ENCODE results near the gene XPO4.
"Not testable (repeated sequence)": the region's sequence is repeated elsewhere in the genome, so short reads cannot be mapped to it uniquely, and the experiment has no call there.

Gene XPO4

GRCh38 chr13:20869540-20869939 is 33.0 kb downstream of the XPO4 start:
- H3K36me3 ChIP-seq (ENCODE audit: insufficient read depth, low read length) = no peaks in the 10 kb centered on the region
- peaks cover 14% of the 10 kb centered on the region for H3K4me1 ChIP-seq (ENCODE audit: insufficient read depth, low read length)
- H3K9ac ChIP-seq (ENCODE audit: low read depth, low read length) = no peak overlapping the region
- no peaks in the 10 kb centered on the region for H3K9me3 ChIP-seq (ENCODE audit: control insufficient read depth, insufficient read depth, low read length)

DNA sequence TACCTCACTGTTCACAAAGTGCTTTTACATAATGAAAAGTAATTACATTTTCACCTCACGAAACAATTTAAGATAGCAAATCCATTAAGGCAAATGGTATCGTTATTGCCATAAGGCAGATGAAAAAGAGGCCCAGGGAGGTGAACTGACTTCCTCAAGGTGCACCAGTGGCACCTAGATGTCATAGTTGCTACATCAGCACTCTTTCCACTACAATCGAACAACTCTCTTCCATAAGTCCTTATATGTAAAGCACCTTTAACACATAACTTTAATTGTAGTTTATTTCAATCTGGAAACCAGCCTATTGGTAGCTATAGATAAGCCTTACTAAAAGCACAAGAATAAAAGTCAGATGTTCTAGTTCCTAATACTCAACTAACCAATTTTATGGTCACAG is 35.1 kb downstream of the XPO4 start:
- H3K36me3 ChIP-seq (ENCODE audit: insufficient read depth, low read length) = peaks cover 3% of the 10 kb centered on the region; the same call in 1 of the 2 replicates
- no peaks in the 10 kb centered on the region for H3K9me3 ChIP-seq (ENCODE audit: control insufficient read depth, insufficient read depth, low read length)
- no peaks in the 10 kb centered on the region for H3K4me1 ChIP-seq (ENCODE audit: insufficient read depth, low read length)
- H3K9ac ChIP-seq (ENCODE audit: low read depth, low read length) = no peak overlapping the region

- not testable (repeated sequence) for H3K9me3 ChIP-seq (ENCODE audit: control insufficient read depth, insufficient read depth, low read length); H3K36me3 ChIP-seq (ENCODE audit: insufficient read depth, low read length); H3K9ac ChIP-seq (ENCODE audit: low read depth, low read length); H3K4me1 ChIP-seq (ENCODE audit: insufficient read depth, low read length)
Observed at GRCh38 chr13:20861666-20862065, 40.9 kb downstream of the XPO4 start.

DNA sequence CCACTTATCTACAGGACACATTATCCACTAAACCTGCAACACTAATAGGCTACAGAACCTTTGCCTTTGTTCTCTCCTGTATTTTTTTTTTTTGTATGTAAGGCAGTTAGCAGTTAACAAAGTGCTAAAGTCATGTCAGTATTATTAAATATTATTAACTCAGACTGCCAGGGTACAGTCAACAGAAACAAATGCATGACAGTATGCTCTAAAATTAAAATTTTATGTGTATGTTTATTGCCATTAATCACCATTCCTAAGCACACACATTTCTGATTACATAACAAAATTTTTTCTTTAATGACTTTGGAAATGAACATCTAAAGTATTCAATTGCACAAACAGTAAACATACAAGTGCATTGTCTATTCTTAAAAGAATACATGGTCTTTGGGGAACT is 41.7 kb downstream of the XPO4 start:
- no peaks in the 10 kb centered on the region for H3K9me3 ChIP-seq (ENCODE audit: control insufficient read depth, insufficient read depth, low read length)
- H3K36me3 ChIP-seq (ENCODE audit: insufficient read depth, low read length) = peaks cover 5% of the 10 kb centered on the region; the same call in 1 of the 2 replicates
- no peaks in the 10 kb centered on the region for H3K4me1 ChIP-seq (ENCODE audit: insufficient read depth, low read length)
- H3K9ac ChIP-seq (ENCODE audit: low read depth, low read length) = no peak overlapping the region

DNA sequence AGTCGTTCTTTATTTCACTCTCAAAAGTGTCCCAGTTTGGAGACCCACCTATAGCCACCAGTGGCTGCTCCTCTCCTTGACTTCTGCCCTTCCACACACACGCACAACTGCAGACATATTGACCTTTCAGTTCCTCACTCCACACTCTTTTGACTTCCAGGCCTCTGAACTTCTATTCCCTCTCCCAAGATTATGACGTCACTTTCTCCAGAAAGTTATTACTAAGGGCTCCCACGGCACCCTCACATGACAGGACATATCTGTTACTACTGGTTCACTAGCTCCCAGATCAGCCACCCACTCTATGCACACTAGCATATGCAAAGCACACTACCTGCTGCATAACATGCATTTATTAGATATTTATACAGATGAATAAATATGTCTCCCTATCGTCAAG is 45.9 kb downstream of the XPO4 start:
- Histone ChIP-seq H3K9me3 (ENCODE audit: control insufficient read depth, insufficient read depth, low read length) (no peaks in the 10 kb centered on the region), H3K9ac (ENCODE audit: low read depth, low read length) (no peak overlapping the region), H3K4me1 (ENCODE audit: insufficient read depth, low read length) (no peaks in the 10 kb centered on the region), H3K36me3 (ENCODE audit: insufficient read depth, low read length) (peaks cover 3% of the 10 kb centered on the region; the same call in 1 of the 2 replicates)

- H3K4me1 ChIP-seq (ENCODE audit: insufficient read depth, low read length) = no peaks in the 10 kb centered on the region
- H3K9me3 ChIP-seq (ENCODE audit: control insufficient read depth, insufficient read depth, low read length) = no peaks in the 10 kb centered on the region
- H3K36me3 ChIP-seq (ENCODE audit: insufficient read depth, low read length) = peaks cover 4% of the 10 kb centered on the region; the same call in 1 of the 2 replicates
- H3K9ac ChIP-seq (ENCODE audit: low read depth, low read length) = no peak overlapping the region
Observed at GRCh38 chr13:20851844-20852402, 50.6 kb downstream of the XPO4 start.

DNA sequence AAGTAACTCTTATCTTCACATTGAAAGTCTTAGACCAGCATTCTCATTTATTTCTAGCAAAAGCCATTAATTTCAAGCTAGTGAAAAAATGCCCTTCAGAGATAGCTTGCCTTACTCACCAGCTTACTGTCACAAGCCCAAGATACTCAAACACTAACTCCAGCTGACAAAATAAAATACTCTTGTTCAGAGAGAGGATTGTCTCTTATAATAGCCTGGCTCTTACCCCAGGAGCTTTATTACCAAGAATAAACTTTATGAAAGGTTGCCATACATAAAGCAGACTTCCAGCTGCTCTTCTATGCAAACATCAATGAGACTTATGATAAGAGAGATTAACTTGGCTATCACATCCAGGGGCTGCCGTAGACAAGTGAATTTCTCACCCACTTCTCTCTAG is 53.6 kb downstream of the XPO4 start:
- Histone ChIP-seq H3K4me1 (ENCODE audit: insufficient read depth, low read length) (no peaks in the 10 kb centered on the region), H3K36me3 (ENCODE audit: insufficient read depth, low read length) (peaks cover 4% of the 10 kb centered on the region; the same call in 1 of the 2 replicates), H3K9me3 (ENCODE audit: control insufficient read depth, insufficient read depth, low read length) (no peaks in the 10 kb centered on the region), H3K9ac (ENCODE audit: low read depth, low read length) (no peak overlapping the region)

DNA sequence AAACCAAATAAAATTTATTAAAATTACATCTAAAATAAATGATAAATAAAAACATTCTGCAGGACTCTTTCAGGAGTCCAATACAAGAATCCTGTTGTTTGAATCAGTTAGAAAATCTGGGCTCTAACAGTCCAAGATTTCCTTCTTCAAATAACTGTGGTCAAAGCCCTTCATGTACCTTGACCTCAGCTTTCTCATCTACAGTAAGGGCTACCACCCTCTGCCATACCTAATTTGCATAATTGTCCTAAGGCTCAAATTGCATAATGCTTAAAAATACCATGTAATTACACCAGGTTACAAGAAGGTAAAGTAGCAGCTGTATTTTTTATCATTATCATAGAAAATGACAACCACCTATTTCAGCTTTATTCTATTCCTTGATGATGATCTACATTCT is 54.3 kb downstream of the XPO4 start:
- Histone ChIP-seq H3K36me3 (ENCODE audit: insufficient read depth, low read length) (peaks cover 4% of the 10 kb centered on the region; the same call in 1 of the 2 replicates), H3K4me1 (ENCODE audit: insufficient read depth, low read length) (no peaks in the 10 kb centered on the region), H3K9me3 (ENCODE audit: control insufficient read depth, insufficient read depth, low read length) (no peaks in the 10 kb centered on the region), H3K9ac (ENCODE audit: low read depth, low read length) (no peak overlapping the region)

- no peaks in the 10 kb centered on the region for H3K9me3 ChIP-seq (ENCODE audit: control insufficient read depth, insufficient read depth, low read length)
- H3K9ac ChIP-seq (ENCODE audit: low read depth, low read length) = no peak overlapping the region
- no peaks in the 10 kb centered on the region for H3K4me1 ChIP-seq (ENCODE audit: insufficient read depth, low read length)
- peaks cover 4% of the 10 kb centered on the region; the same call in 1 of the 2 replicates for H3K36me3 ChIP-seq (ENCODE audit: insufficient read depth, low read length)
Observed at GRCh38 chr13:20847296-20847695, 55.2 kb downstream of the XPO4 start.

DNA sequence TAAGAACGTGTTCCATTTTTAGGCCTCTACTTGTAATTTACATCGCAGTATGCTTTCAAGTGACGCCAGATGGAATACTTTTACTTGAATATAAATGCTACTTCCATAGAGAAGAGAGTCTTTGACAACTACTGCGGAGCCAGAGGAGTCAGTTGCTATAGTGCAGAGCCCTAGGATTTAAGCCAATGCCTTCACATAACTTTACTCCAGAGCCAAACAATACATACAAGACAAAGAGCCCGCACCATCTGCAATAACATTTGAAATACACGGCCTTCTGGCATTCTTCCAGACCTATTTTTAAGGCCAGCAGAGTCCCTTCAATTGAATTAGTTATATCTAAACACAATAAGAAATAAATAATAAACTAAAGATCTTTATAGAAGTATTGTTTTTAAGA is 59.4 kb downstream of the XPO4 start:
- Histone ChIP-seq H3K4me1 (ENCODE audit: insufficient read depth, low read length) (no peaks in the 10 kb centered on the region), H3K9ac (ENCODE audit: low read depth, low read length) (no peak overlapping the region), H3K9me3 (ENCODE audit: control insufficient read depth, insufficient read depth, low read length) (no peaks in the 10 kb centered on the region), H3K36me3 (ENCODE audit: insufficient read depth, low read length) (no peaks in the 10 kb centered on the region; the same call in 1 of the 2 replicates)

DNA sequence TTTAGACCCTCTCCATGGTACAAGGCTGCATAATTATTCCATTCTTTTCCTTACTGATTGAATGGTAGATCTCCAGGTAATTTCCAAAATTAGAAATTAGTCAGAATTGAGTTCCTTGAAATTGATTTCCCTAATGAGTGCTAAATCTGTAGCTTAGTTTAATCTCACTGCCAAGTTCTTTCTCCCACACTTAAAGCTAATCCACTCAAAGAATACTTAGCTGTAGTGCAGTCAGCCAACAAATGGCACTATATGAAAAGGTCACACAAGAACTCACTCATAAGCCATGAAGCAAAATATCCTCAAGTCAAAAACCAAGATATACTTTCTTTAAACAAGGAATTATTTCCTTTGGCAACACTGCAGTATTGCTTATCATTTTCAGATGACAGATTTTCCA is 62.0 kb downstream of the XPO4 start:
- Histone ChIP-seq H3K4me1 (ENCODE audit: insufficient read depth, low read length) (no peaks in the 10 kb centered on the region), H3K9me3 (ENCODE audit: control insufficient read depth, insufficient read depth, low read length) (no peaks in the 10 kb centered on the region), H3K9ac (ENCODE audit: low read depth, low read length) (no peak overlapping the region), H3K36me3 (ENCODE audit: insufficient read depth, low read length) (no peaks in the 10 kb centered on the region; the same call in 1 of the 2 replicates)

DNA sequence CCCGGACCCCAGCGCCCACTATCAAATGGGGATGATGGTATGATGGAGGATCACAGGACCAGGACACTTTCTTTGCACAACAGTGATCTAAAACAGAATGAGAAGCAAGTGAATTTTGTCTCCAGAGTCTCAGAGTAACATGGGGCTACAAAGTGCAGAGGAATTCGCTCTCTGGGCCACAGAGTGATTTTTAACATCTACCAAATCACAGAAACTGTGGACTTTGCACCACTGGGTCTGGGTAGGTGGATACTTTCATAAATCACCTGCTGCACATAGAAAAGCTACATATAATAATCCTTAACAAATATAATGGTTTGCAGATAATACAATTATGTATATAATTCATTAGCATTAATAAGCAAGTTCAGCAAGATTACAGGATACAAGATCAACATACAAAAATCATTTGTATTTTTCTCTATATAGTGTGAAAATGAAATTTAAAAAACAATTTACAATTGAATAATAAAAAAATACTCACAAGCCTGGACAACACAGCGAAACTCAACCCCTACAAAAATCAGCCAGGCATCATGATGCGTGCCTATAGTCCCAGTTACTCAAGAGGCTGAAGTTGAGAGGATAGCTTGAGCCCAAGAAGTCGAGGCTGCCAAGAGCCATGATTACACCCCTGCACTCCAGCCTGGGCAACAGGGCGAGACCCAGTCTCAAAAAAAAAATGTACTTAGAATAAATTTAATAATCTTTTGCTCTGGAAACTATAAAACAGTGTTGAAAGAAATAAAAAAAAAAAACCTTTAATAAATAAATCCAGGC is 68.5 kb downstream of the XPO4 start:
- no peaks in the 10 kb centered on the region; the same call in 1 of the 2 replicates for H3K36me3 ChIP-seq (ENCODE audit: insufficient read depth, low read length)
- no peaks in the 10 kb centered on the region for H3K9me3 ChIP-seq (ENCODE audit: control insufficient read depth, insufficient read depth, low read length)
- H3K4me1 ChIP-seq (ENCODE audit: insufficient read depth, low read length) = no peaks in the 10 kb centered on the region
- no peak overlapping the region for H3K9ac ChIP-seq (ENCODE audit: low read depth, low read length)

- H3K36me3 ChIP-seq (ENCODE audit: insufficient read depth, low read length) = no peaks in the 10 kb centered on the region; the same call in 1 of the 2 replicates
- H3K9ac ChIP-seq (ENCODE audit: low read depth, low read length) = no peak overlapping the region
- H3K4me1 ChIP-seq (ENCODE audit: insufficient read depth, low read length) = no peaks in the 10 kb centered on the region
Observed at GRCh38 chr13:20832861-20833260, 69.7 kb downstream of the XPO4 start.

DNA sequence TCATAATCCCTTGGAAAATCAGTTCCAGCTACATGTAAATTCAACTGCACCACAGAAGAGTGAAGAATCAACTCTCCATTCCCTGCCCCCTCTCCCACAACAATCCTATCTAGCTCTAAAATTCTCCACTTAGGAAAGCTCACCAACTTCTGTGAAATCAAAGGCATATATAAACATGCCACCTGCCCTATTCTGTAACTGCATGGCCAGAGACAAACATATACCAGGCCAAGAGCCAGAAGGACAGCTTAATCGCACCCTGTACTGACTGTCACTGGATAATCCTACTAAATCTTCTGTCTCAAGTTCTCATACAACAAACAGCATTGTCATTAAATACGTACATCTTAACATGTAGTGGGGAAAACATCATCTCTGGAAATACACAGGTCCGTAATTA is 70.6 kb downstream of the XPO4 start:
- Histone ChIP-seq H3K36me3 (ENCODE audit: insufficient read depth, low read length) (no peaks in the 10 kb centered on the region; the same call in 1 of the 2 replicates), H3K4me1 (ENCODE audit: insufficient read depth, low read length) (peaks cover 5% of the 10 kb centered on the region; the same call in 1 of the 2 replicates)

More at GRCh38 chr13:20832861-20833260, 69.7 kb downstream of the XPO4 start:
- no peaks in the 10 kb centered on the region for H3K9me3 ChIP-seq (ENCODE audit: control insufficient read depth, insufficient read depth, low read length)

DNA sequence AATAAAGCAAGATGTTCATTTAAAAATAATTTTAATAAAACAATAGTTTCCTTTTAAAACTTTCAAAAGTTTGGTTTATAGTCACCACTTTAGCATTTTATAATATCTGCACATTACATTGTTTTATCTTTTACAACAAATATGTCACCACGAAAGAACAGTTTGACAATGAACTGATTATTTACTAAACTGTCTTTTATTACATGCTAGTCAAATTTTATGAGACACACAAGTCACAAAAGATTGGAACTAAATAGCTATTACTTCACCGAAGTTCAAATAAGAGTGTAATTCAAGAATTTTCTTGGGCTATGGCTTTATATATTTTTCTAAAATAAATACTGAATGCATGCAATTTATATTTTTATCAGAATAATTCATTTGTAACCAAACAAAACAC is 71.3 kb downstream of the XPO4 start:
- no peak overlapping the region for H3K9ac ChIP-seq (ENCODE audit: low read depth, low read length)
- H3K36me3 ChIP-seq (ENCODE audit: insufficient read depth, low read length) = no peaks in the 10 kb centered on the region
- H3K9me3 ChIP-seq (ENCODE audit: control insufficient read depth, insufficient read depth, low read length) = no peaks in the 10 kb centered on the region
- peaks cover 9% of the 10 kb centered on the region; the same call in 1 of the 2 replicates for H3K4me1 ChIP-seq (ENCODE audit: insufficient read depth, low read length)

More for the DNA sequence above, 70.6 kb downstream of the XPO4 start:
- Histone ChIP-seq H3K9me3 (ENCODE audit: control insufficient read depth, insufficient read depth, low read length) (no peaks in the 10 kb centered on the region), H3K9ac (ENCODE audit: low read depth, low read length) (no peak overlapping the region)
